ENCODE data around the gene SIT1.

GRCh38 chr9:35690614-35691333, 40.0 kb upstream of the SIT1 start:
- TF ChIP-seq CTCF (IDR thresholded peaks at IDR 0.05), result no peak
- TF ChIP-seq POLR2AphosphoS5 (IDR thresholded peaks at IDR 0.05; ENCODE audit: low read depth, low read length), result no peak; the same call in 1 of the 2 replicates

All from Panc1 (cell line).